GM23338 (cell line): ENCODE results near the gene CTSC. TPM values are rescaled to one million over a fixed set of nuclear protein-coding genes. Genes with fewer than 3 reads are reported as not detected.

Experiments used
- ATAC-seq: fragments of 200-7000 bp; cut with Tn5 transposase; 3 replicates; pipeline ENCODE4 v1.9.1; 2020
- DNase-seq: peaks from one replicate; pipeline ENCODE4 v3.0.0-alpha.2; 2015; ENCODE audit warnings: low spot score
- H2AFZ ChIP-seq: fragments of 200-600 bp; sonication (generic); 2 replicates; pipeline ENCODE4 v1.8.0; 2016; ENCODE audit warnings: antibody characterized with exemption, mild to moderate bottlenecking, moderate library complexity
- H3F3A ChIP-seq: fragments of 200-600 bp; sonication (generic); replicated peaks from 2 replicates; pipeline ENCODE4 v1.8.0; 2017; ENCODE audit warnings: antibody characterized with exemption, mixed run types, low read depth
- H3K27ac ChIP-seq: fragments of 200-600 bp; sonication (generic); 2 replicates; pipeline ENCODE4 v1.6.1; 2016; ENCODE audit warnings: low read depth
- H3K27me3 ChIP-seq: fragments of 200-600 bp; sonication (generic); 2 replicates; pipeline ENCODE4 v1.8.0; 2016; ENCODE audit warnings: mild to moderate bottlenecking, mixed run types, moderate library complexity; ENCODE audit not compliant: insufficient read depth
- H3K36me3 ChIP-seq: fragments of 200-600 bp; sonication (generic); 2 replicates; pipeline ENCODE4 v1.8.0; 2016; ENCODE audit warnings: mild to moderate bottlenecking; ENCODE audit not compliant: insufficient read depth
- H3K4me1 ChIP-seq: fragments of 200-600 bp; sonication (generic); 2 replicates; pipeline ENCODE4 v1.8.0; 2016; ENCODE audit warnings: mild to moderate bottlenecking, moderate library complexity; ENCODE audit not compliant: insufficient read depth
- H3K4me2 ChIP-seq: fragments of 200-600 bp; sonication (generic); 2 replicates; pipeline ENCODE4 v1.7.1; 2017; ENCODE audit warnings: mixed run types
- H3K4me3 ChIP-seq: fragments of 200-600 bp; sonication (generic); 2 replicates; pipeline ENCODE4 v1.6.1; 2016; ENCODE audit warnings: mixed run types
- H3K79me2 ChIP-seq: fragments of 200-600 bp; sonication (generic); replicated peaks from 2 replicates; pipeline ENCODE4 v1.8.0; 2017; ENCODE audit warnings: mild to moderate bottlenecking; ENCODE audit not compliant: insufficient read depth
- H3K9me2 ChIP-seq: fragments of 200-600 bp; sonication (generic); 2 replicates; pipeline ENCODE4 v1.8.0; 2017; ENCODE audit not compliant: insufficient read depth
- H4K20me1 ChIP-seq: fragments of 200-600 bp; sonication (generic); replicated peaks from 2 replicates; pipeline ENCODE4 v1.8.0; 2017; ENCODE audit warnings: mild to moderate bottlenecking; ENCODE audit not compliant: insufficient read depth
- H3K27ac Mint-ChIP-seq: 2 replicates; pipeline ENCODE4 v1.8.0; 2020; ENCODE audit warnings: inconsistent platforms, mild to moderate bottlenecking, moderate library complexity, mixed read lengths
- H3K27me3 Mint-ChIP-seq: 3 replicates; pipeline ENCODE4 v1.8.0; 2022; ENCODE audit warnings: low read depth, mild to moderate bottlenecking, moderate library complexity, mixed read lengths, inconsistent platforms; ENCODE audit not compliant: insufficient read depth, poor library complexity
- H3K36me3 Mint-ChIP-seq: 3 replicates; pipeline ENCODE4 v1.8.0; 2021; ENCODE audit warnings: low read depth, mild to moderate bottlenecking, inconsistent platforms, moderate library complexity, mixed read lengths
- H3K4me1 Mint-ChIP-seq: 3 replicates; pipeline ENCODE4 v1.8.0; 2020; ENCODE audit warnings: mild to moderate bottlenecking, inconsistent platforms, mixed read lengths
- H3K4me3 Mint-ChIP-seq: 3 replicates; pipeline ENCODE4 v1.8.0; 2021; ENCODE audit warnings: moderate library complexity, mild to moderate bottlenecking, inconsistent platforms, mixed read lengths
- H3K9me3 Mint-ChIP-seq: 3 replicates; pipeline ENCODE4 v1.8.0; 2020; ENCODE audit warnings: moderate library complexity, mild to moderate bottlenecking, inconsistent platforms, mixed read lengths
- CREB1 ChIP-seq: fragments of 250-450 bp; sonication (Bioruptor Pico); IDR thresholded peaks from 2 replicates; pipeline ENCODE4 v1.5.0; 2020; ENCODE audit warnings: low read depth, mild to moderate bottlenecking, moderate library complexity
- CTCF ChIP-seq, 2 experiments: fragments of 200-600 bp in 1 of 2; sonication (generic) in 1 of 2; conservative IDR thresholded peaks; 2 replicates each; pipeline versions ENCODE4 v1.5.1 to v1.6.1; 2016 to 2017; ENCODE audit warnings: antibody characterized with exemption in 2 of 2, low read depth in 2 of 2, mild to moderate bottlenecking in 2 of 2, moderate library complexity in 1 of 2
- EZH2 ChIP-seq: fragments of 200-600 bp; sonication (generic); IDR thresholded peaks from one replicate; pipeline ENCODE4 v1.8.0; 2017; ENCODE audit warnings: antibody characterized with exemption, mild to moderate bottlenecking, low read depth; ENCODE audit not compliant: unreplicated experiment
- NANOG ChIP-seq: IDR thresholded peaks from 2 replicates; pipeline ENCODE4 v1.6.1; 2016; ENCODE audit warnings: antibody characterized with exemption, borderline replicate concordance
- POLR2AphosphoS5 ChIP-seq: IDR thresholded peaks from 2 replicates; pipeline ENCODE4 v1.6.1; 2016; ENCODE audit warnings: antibody characterized with exemption, low read depth
- STAT1 ChIP-seq: IDR thresholded peaks from one replicate; pipeline ENCODE4 v1.6.1; 2016; ENCODE audit warnings: antibody characterized with exemption; ENCODE audit not compliant: unreplicated experiment
- ZNF114 ChIP-seq: fragments of 250-450 bp; sonication (Bioruptor Pico); IDR thresholded peaks from 2 replicates; pipeline ENCODE4 v1.5.0; 2020; ENCODE audit warnings: mild to moderate bottlenecking, moderate library complexity
- ZNF331 ChIP-seq: fragments of 250-450 bp; sonication (Bioruptor Pico); IDR thresholded peaks from 2 replicates; pipeline ENCODE4 v1.5.0; 2020; ENCODE audit warnings: low read depth, mild to moderate bottlenecking, moderate library complexity
- polyA plus RNA-seq: library from polyadenylated mRNA; unstranded; fragments of >200 nt; fragmentation: Nextera tagmentation; extraction: Ambion mirVana; gene quantifications from 2 replicates; pipeline ENCODE4 v1.2.1, GENCODE V29; 2016
- total RNA-seq: library from RNA; depleted of rRNA; stranded (reverse); fragments of >200 nt; shearing (Covaris generic); gene quantifications from 2 replicates; pipeline ENCODE4 v1.2.3, GENCODE V29; 2014
- TF ChIP-seq, protein P1 (sequence below): IDR thresholded peaks from 2 replicates; pipeline ENCODE4 v1.6.1; 2016; ENCODE audit warnings: antibody characterized with exemption

Gene CTSC
- total and polyA plus RNA-seq, 2 experiments from 2014 or later = 408 to 444 TPM

- ATAC-seq (peak; percentile 34), DNase-seq (no peak)
- Histone ChIP-seq H3K4me1 (peaks cover 41% of the 10 kb centered on the region), H3F3A (0 out of 2 replicates have a peak, but pooled peaks cover 4% of the 10 kb centered on the region), H3K4me2 (peak overlapping the region; percentile 25; the same call in 1 of the 2 replicates), H3K27ac (peak overlapping the region; percentile 93), H4K20me1 (no peaks in the 10 kb centered on the region), H3K79me2 (peaks cover 83% of the 10 kb centered on the region), H3K27me3 (no peaks in the 10 kb centered on the region), H3K9me2 (no peaks in the 10 kb centered on the region), H3K4me3 (no peak overlapping the region), H3K36me3 (peaks cover 14% of the 10 kb centered on the region; the same call in 1 of the 2 replicates), H2AFZ (no peak overlapping the region)
- peaks cover 98% of the 10 kb centered on the region for H3K36me3 Mint-ChIP-seq
- H3K27ac Mint-ChIP-seq = peak overlapping the region; percentile 95
- peaks cover 4% of the 10 kb centered on the region for H3K27me3 Mint-ChIP-seq
- H3K9me3 Mint-ChIP-seq = peaks cover 6% of the 10 kb centered on the region; the same call in 1 of the 3 replicates
- no peak overlapping the region; the same call in 2 of the 3 replicates for H3K4me3 Mint-ChIP-seq
- H3K4me1 Mint-ChIP-seq = peaks cover 82% of the 10 kb centered on the region
- TF ChIP-seq EZH2 (no peak), CTCF (conservative IDR thresholded peaks at IDR 0.05; ENCODE audit: low read depth in 2 of 2) (no peak)
These were observed 35.9 kb downstream of the CTSC start for GRCh38 chr11:88301488-88302140.

GRCh38 chr11:88300888-88301487, 36.5 kb downstream of the CTSC start:
- DNase-seq (peak; percentile 94), ATAC-seq (peak; percentile 98)
- H3K27ac Mint-ChIP-seq = peak overlapping the region; percentile 95
- H3K4me2 ChIP-seq = peak overlapping the region; percentile 30
- H3K36me3 Mint-ChIP-seq = peaks cover 96% of the 10 kb centered on the region
- peaks cover 9% of the 10 kb centered on the region; the same call in 1 of the 2 replicates for H3K36me3 ChIP-seq
- H4K20me1 ChIP-seq = no peaks in the 10 kb centered on the region
- 0 out of 2 replicates have a peak overlapping the region, but pooled peaks have one; percentile 7 for H3K4me3 ChIP-seq
- 0 out of 2 replicates have a peak, but pooled peaks cover 4% of the 10 kb centered on the region for H3F3A ChIP-seq
- H3K4me3 Mint-ChIP-seq = peak overlapping the region; percentile 20; the same call in 2 of the 3 replicates
- no peaks in the 10 kb centered on the region for H3K27me3 ChIP-seq
- peaks cover 77% of the 10 kb centered on the region for H3K79me2 ChIP-seq
- H3K4me1 ChIP-seq = peaks cover 39% of the 10 kb centered on the region
- H3K27me3 Mint-ChIP-seq = peaks cover 4% of the 10 kb centered on the region
- no peak overlapping the region for H2AFZ ChIP-seq
- no peaks in the 10 kb centered on the region for H3K9me2 ChIP-seq
- TF ChIP-seq ZNF331 (CRISPR knock-in tag) = no peak
- TF ChIP-seq NANOG = peak; percentile 25; the same call in 1 of the 2 replicates
- H3K27ac ChIP-seq = peak overlapping the region; percentile 93
- H3K9me3 Mint-ChIP-seq = peaks cover 2% of the 10 kb centered on the region; the same call in 1 of the 3 replicates
- H3K4me1 Mint-ChIP-seq = peaks cover 76% of the 10 kb centered on the region

DNA sequence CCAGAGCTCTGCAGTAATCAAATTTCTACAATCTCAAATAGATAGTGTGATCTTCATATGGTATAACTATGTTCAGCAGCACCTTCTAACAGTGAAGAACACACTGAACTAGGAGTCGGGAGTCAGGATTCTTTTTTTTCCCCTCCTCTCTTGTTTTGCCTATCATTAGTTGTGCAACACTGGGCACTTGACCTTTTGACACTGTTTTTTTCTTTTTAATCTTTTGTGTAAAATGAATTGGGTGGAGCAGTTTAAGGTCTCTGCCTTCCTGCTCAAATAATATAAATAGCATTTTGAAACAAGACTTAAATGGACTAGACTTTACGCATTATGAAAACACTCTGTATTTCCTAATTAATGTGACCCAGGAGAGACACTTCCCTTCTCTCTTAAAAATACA, 39.7 kb downstream of the CTSC start:
- Mint-ChIP-seq H3K27me3 (peaks cover 4% of the 10 kb centered on the region), H3K27ac (peak overlapping the region; percentile 86), H3K36me3 (peaks cover 94% of the 10 kb centered on the region), H3K9me3 (no peaks in the 10 kb centered on the region), H3K4me1 (peaks cover 58% of the 10 kb centered on the region), H3K4me3 (no peak overlapping the region)
- Histone ChIP-seq H4K20me1 (no peaks in the 10 kb centered on the region), H2AFZ (no peak overlapping the region), H3K27ac (no peak overlapping the region), H3K36me3 (peaks cover 21% of the 10 kb centered on the region), H3K79me2 (peaks cover 45% of the 10 kb centered on the region), H3K4me2 (0 out of 2 replicates have a peak overlapping the region, but pooled peaks have one; percentile 4), H3K4me1 (peaks cover 39% of the 10 kb centered on the region), H3K4me3 (no peak overlapping the region), H3F3A (0 out of 2 replicates have a peak, but pooled peaks cover 4% of the 10 kb centered on the region), H3K27me3 (no peaks in the 10 kb centered on the region), H3K9me2 (no peaks in the 10 kb centered on the region)
- DNase-seq (no peak), ATAC-seq (no peak)
- TF ChIP-seq CTCF (conservative IDR thresholded peaks at IDR 0.05; ENCODE audit: low read depth in 2 of 2) (no peak), EZH2 (no peak), CREB1 (CRISPR knock-in tag) (no peak), ZNF114 (CRISPR knock-in tag) (no peak), POLR2AphosphoS5 (no peak), STAT1 (no peak)
- TF ChIP-seq, protein P1, sequence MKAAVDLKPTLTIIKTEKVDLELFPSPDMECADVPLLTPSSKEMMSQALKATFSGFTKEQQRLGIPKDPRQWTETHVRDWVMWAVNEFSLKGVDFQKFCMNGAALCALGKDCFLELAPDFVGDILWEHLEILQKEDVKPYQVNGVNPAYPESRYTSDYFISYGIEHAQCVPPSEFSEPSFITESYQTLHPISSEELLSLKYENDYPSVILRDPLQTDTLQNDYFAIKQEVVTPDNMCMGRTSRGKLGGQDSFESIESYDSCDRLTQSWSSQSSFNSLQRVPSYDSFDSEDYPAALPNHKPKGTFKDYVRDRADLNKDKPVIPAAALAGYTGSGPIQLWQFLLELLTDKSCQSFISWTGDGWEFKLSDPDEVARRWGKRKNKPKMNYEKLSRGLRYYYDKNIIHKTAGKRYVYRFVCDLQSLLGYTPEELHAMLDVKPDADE = no peak
